Keratinocyte (primary cell): Measurements from ENCODE around the gene MARCHF6.

ENCODE experiments used
- CTCF ChIP-seq, 3 experiments: IDR thresholded peaks in 1 of 3; conservative IDR thresholded peaks in 1 of 3; optimal IDR thresholded peaks in 1 of 3; 2 replicates in 2 of 3; 3 replicates in 1 of 3; pipeline versions ENCODE3 to v1.5.1; 2011; ENCODE audit warnings: low read length in 3 of 3, mild to moderate bottlenecking in 3 of 3, moderate library complexity in 2 of 3, control low read depth in 1 of 3, inconsistent platforms in 1 of 3; ENCODE audit not compliant: insufficient read depth in 2 of 3; ENCODE audit errors: extremely low read depth in 1 of 3
- EZH2 ChIP-seq: IDR thresholded peaks from one replicate; pipeline ENCODE4 v1.6.1; 2012; ENCODE audit warnings: inconsistent platforms, mild to moderate bottlenecking, low read length, moderate library complexity

- TF ChIP-seq CTCF (optimal IDR thresholded peaks at IDR 0.05 in 1 of 3, IDR thresholded peaks at IDR 0.05 in 1 of 3, conservative IDR thresholded peaks at IDR 0.05 in 1 of 3; ENCODE audit: extremely low read depth in 1 of 3, insufficient read depth in 2 of 3, low read length in 3 of 3) (no peak), EZH2 (no peak)
These were observed 5.2 kb upstream of the MARCHF6 start for GRCh38 chr5:10348258-10348657.
